ENCODE data around the gene ATP5PB.

- TF ChIP-seq CTCF (IDR thresholded peaks at IDR 0.05) = no peak
- no peak for TF ChIP-seq POLR2A (IDR thresholded peaks at IDR 0.05)
These were observed 56.4 kb downstream of the ATP5PB start for GRCh38 chr1:111505641-111506119.

All from vagina (tissue), 2 donors.